ENCODE data around the gene ANXA9.
A peak's percentile ranks its signal among the peaks of the same experiment; 100 is the strongest.

The ANXA9 gene

GRCh38 chr1:151003180-151003579, 21.1 kb downstream of the ANXA9 start:
- no peak for DNase-seq (ENCODE audit: low read depth in 3 of 3, low spot score in 1 of 3)

GRCh38 chr1:151005729-151006319, 23.7 kb downstream of the ANXA9 start:
- DNase-seq (ENCODE audit: low read depth in 3 of 3, low spot score in 1 of 3), result no peak

GRCh38 chr1:151006327-151007052, 24.4 kb downstream of the ANXA9 start, which contains the start of gene MINDY1:
Gene MINDY1 (minus strand): TSS chr1:151006902. CDS start chr1:151002617, 4,285 bp downstream.
- DNase-seq (ENCODE audit: low read depth in 3 of 3, low spot score in 1 of 3), result no peak

GRCh38 chr1:151007853-151008243, 25.8 kb downstream of the ANXA9 start:
- no peak for DNase-seq (ENCODE audit: low read depth in 3 of 3, low spot score in 1 of 3)

- peak; percentile 87 to 92 (median 92) for DNase-seq (ENCODE audit: low read depth in 3 of 3, low spot score in 1 of 3)
Measured at GRCh38 chr1:151008244-151009205, 26.4 kb downstream of the ANXA9 start, which contains the start of gene PRUNE1. Gene PRUNE1 (plus strand): TSS chr1:151008449. CDS start chr1:151008633, 184 bp downstream.

- DNase-seq (ENCODE audit: low read depth in 3 of 3, low spot score in 1 of 3), result no peak
Measured at GRCh38 chr1:151009206-151009587, 27.1 kb downstream of the ANXA9 start.

- DNase-seq (ENCODE audit: low read depth in 3 of 3, low spot score in 1 of 3), result no peak
Measured at GRCh38 chr1:151009674-151010345, 27.7 kb downstream of the ANXA9 start.

- DNase-seq (ENCODE audit: low read depth in 3 of 3, low spot score in 1 of 3), result no peak
Measured at GRCh38 chr1:151010346-151010726, 28.2 kb downstream of the ANXA9 start.

- DNase-seq (ENCODE audit: low read depth in 3 of 3, low spot score in 1 of 3), result no peak
Measured at GRCh38 chr1:151011154-151011850, 29.2 kb downstream of the ANXA9 start.

- no peak for DNase-seq (ENCODE audit: low read depth in 3 of 3, low spot score in 1 of 3)
Measured at GRCh38 chr1:151012684-151013471, 30.8 kb downstream of the ANXA9 start.

- no peak for DNase-seq (ENCODE audit: low read depth in 3 of 3, low spot score in 1 of 3)
Measured at GRCh38 chr1:151013518-151013917, 31.4 kb downstream of the ANXA9 start.

- peak; percentile 65 to 75 (median 74) for DNase-seq (ENCODE audit: low read depth in 3 of 3, low spot score in 1 of 3)
Measured at GRCh38 chr1:151024540-151025146, 42.6 kb downstream of the ANXA9 start.

- DNase-seq (ENCODE audit: low read depth in 3 of 3, low spot score in 1 of 3), result no peak
Measured at GRCh38 chr1:151026460-151026859, 44.4 kb downstream of the ANXA9 start.

- no peak for DNase-seq (ENCODE audit: low read depth in 3 of 3, low spot score in 1 of 3)
Measured at GRCh38 chr1:151032164-151032563, 50.1 kb downstream of the ANXA9 start.

- DNase-seq (ENCODE audit: low read depth in 3 of 3, low spot score in 1 of 3), result no peak
Measured at GRCh38 chr1:151035167-151035566, 53.1 kb downstream of the ANXA9 start.

- DNase-seq (ENCODE audit: low read depth in 3 of 3, low spot score in 1 of 3), result no peak
Measured at GRCh38 chr1:151036356-151036755, 54.3 kb downstream of the ANXA9 start, which contains the start of gene BNIPL. Gene BNIPL (plus strand): TSS chr1:151036586. CDS start chr1:151036726, 140 bp downstream.

- DNase-seq (ENCODE audit: low read depth in 3 of 3, low spot score in 1 of 3), result no peak
Measured at GRCh38 chr1:151037032-151037431, 54.9 kb downstream of the ANXA9 start.

- DNase-seq (ENCODE audit: low read depth in 3 of 3, low spot score in 1 of 3), result no peak
Measured at GRCh38 chr1:151039521-151039920, 57.4 kb downstream of the ANXA9 start.

GRCh38 chr1:151043163-151043562, 61.1 kb downstream of the ANXA9 start:
- no peak for DNase-seq (ENCODE audit: low read depth in 3 of 3, low spot score in 1 of 3)
